K562 (cell line): ENCODE data around the gene BEST2. TPM values are rescaled to one million over a fixed set of nuclear protein-coding genes. Genes with fewer than 3 reads are reported as not detected.

Experiments
- ATAC-seq: fragments of 200-7000 bp; cut with Tn5 transposase; 3 replicates; pipeline ENCODE4 v1.9.1; 2020; ENCODE audit warnings: moderate library complexity
- BruUV-seq: library from RNA; stranded (reverse); fragments of 400-500 nt; replicated peaks from 2 replicates; lab custom pipeline; 2021; lab: Mats Ljungman, UMichigan
- CTCF ChIA-PET: fragments of 300-600 bp; formaldehyde crosslinking; extraction: SDS; loops from one replicate; lab custom pipeline; 2021; ENCODE audit warnings: low intra/inter-chr PET ratio; lab: Yijun Ruan, JAX
- POLR2A ChIA-PET: fragments of 300-600, 350-650 bp; sonication (Branson Sonifier 250); formaldehyde crosslinking; extraction: SDS; loops from one replicate; lab custom pipeline; 2021; ENCODE audit warnings: antibody characterized with exemption, inconsistent platforms; lab: Yijun Ruan, JAX
- DNase-seq, 4 experiments: peaks; one replicate each; pipeline versions ENCODE4 v3.0.0 to v3.0.0-alpha.2; 2011 to 2018; ENCODE audit warnings: low spot score in 3 of 4, mixed read lengths in 3 of 4; ENCODE audit errors: extremely low read depth in 1 of 4
- FAIRE-seq: peaks from 2 replicates; lab custom pipeline; 2011; peaks lifted over from hg19 to GRCh38; lab: Jason Lieb, UNC
- H2AFZ ChIP-seq: 2 replicates; pipeline ENCODE4 v1.6.0; 2011; ENCODE audit warnings: low read depth, low read length, control low read depth, inconsistent platforms
- H3K27ac ChIP-seq: fragments of 200-600 bp; 3 replicates; pipeline ENCODE4 v1.8.0; 2011; ENCODE audit warnings: low read depth, mild to moderate bottlenecking, control low read depth, inconsistent platforms, low read length, moderate library complexity, mixed read lengths; ENCODE audit errors: extremely low read depth
- H3K27me3 ChIP-seq, 2 experiments: fragments of 300-600 bp in 1 of 2; 2 replicates in 1 of 2; 3 replicates in 1 of 2; pipeline versions ENCODE4 v1.6.0 to v1.8.0; 2011; ENCODE audit warnings: inconsistent platforms in 2 of 2, low read length in 2 of 2, mild to moderate bottlenecking in 1 of 2, mixed read lengths in 1 of 2, moderate library complexity in 1 of 2; ENCODE audit not compliant: control insufficient read depth in 2 of 2, insufficient read depth in 2 of 2
- H3K36me3 ChIP-seq: fragments of 300-600 bp; 3 replicates; pipeline ENCODE4 v1.8.0; 2011; ENCODE audit warnings: mild to moderate bottlenecking, low read length, inconsistent platforms; ENCODE audit not compliant: control insufficient read depth, insufficient read depth
- H3K4me1 ChIP-seq, 2 experiments: fragments of 200-600 bp in 1 of 2; replicated peaks in 1 of 2; 2 replicates in 1 of 2; 3 replicates in 1 of 2; pipeline versions ENCODE4 v1.5.1 to v1.8.0; 2011; ENCODE audit warnings: inconsistent platforms in 2 of 2, low read length in 2 of 2, mild to moderate bottlenecking in 1 of 2, mixed read lengths in 1 of 2, moderate library complexity in 1 of 2; ENCODE audit not compliant: control insufficient read depth in 2 of 2, insufficient read depth in 2 of 2
- H3K4me2 ChIP-seq: 2 replicates; pipeline ENCODE4 v1.6.1; 2011; ENCODE audit warnings: low read length, control low read depth, inconsistent platforms, mixed read lengths; ENCODE audit not compliant: insufficient read depth
- H3K4me3 ChIP-seq: fragments of 200-600 bp; sonication (generic), shearing (Covaris generic); 2 replicates; pipeline ENCODE4 v1.5.1; 2016; ENCODE audit warnings: control low read depth, inconsistent platforms
- H3K79me2 ChIP-seq: fragments of 200-600 bp; 3 replicates; pipeline ENCODE4 v1.8.0; 2011; ENCODE audit warnings: low read length, inconsistent platforms; ENCODE audit not compliant: control insufficient read depth, insufficient read depth
- H3K9ac ChIP-seq, 2 experiments: 2 replicates each; pipeline versions ENCODE4 v1.6.0 to v1.6.1; 2011; ENCODE audit warnings: low read depth in 2 of 2, low read length in 2 of 2, control low read depth in 1 of 2, inconsistent platforms in 1 of 2, mild to moderate bottlenecking in 1 of 2, mixed read lengths in 1 of 2; ENCODE audit not compliant: insufficient read depth in 1 of 2
- H3K9me1 ChIP-seq: one replicate; pipeline ENCODE4 v1.6.0; 2011; ENCODE audit warnings: inconsistent platforms, mild to moderate bottlenecking, low read length, moderate library complexity; ENCODE audit not compliant: control insufficient read depth, insufficient read depth
- H3K9me3 ChIP-seq: replicated peaks from 2 replicates; pipeline ENCODE4 v1.5.1; 2011; ENCODE audit warnings: low read depth, low read length, inconsistent platforms; ENCODE audit not compliant: control insufficient read depth, insufficient read depth
- H4K20me1 ChIP-seq: replicated peaks from 2 replicates; pipeline ENCODE4 v1.6.1; 2011; ENCODE audit warnings: low read length, inconsistent platforms, mixed read lengths; ENCODE audit not compliant: control insufficient read depth, insufficient read depth
- CREB3L1 ChIP-seq: fragments of 450-650 bp; IDR thresholded peaks from 2 replicates; pipeline ENCODE4 v1.6.1; 2014; ENCODE audit warnings: low read depth, mild to moderate bottlenecking, moderate library complexity, borderline replicate concordance
- FOXP1 ChIP-seq: sonication (generic); formaldehyde crosslinking; IDR thresholded peaks from 2 replicates; pipeline ENCODE4 v1.8.0; 2022; ENCODE audit warnings: mild to moderate bottlenecking, missing genetic modification reagents
- GATAD2A ChIP-seq: fragments of 450-650 bp; IDR thresholded peaks from 2 replicates; pipeline ENCODE4 v1.6.1; 2017
- HSF4 ChIP-seq: fragments of 250-450 bp; sonication (Bioruptor Pico); IDR thresholded peaks from 2 replicates; pipeline ENCODE4 v2.1.2; 2022; ENCODE audit warnings: mild to moderate bottlenecking, moderate library complexity, borderline replicate concordance
- JUN ChIP-seq, 2 experiments: sonication (generic) in 1 of 2; formaldehyde crosslinking in 1 of 2; IDR thresholded peaks; 2 replicates each; pipeline versions ENCODE4 v1.6.1 to v1.8.0; 2012 to 2022; ENCODE audit warnings: borderline replicate concordance in 2 of 2, mild to moderate bottlenecking in 2 of 2, improper control_type of control experiment in 1 of 2, low read depth in 1 of 2, low read length in 1 of 2, missing genetic modification reagents in 1 of 2
- L3MBTL2 ChIP-seq: fragments of 450-650 bp; IDR thresholded peaks from 2 replicates; pipeline ENCODE4 v1.6.1; 2016; ENCODE audit warnings: mild to moderate bottlenecking, moderate library complexity
- LEF1 ChIP-seq: fragments of 450-650 bp; IDR thresholded peaks from 2 replicates; pipeline ENCODE4 v1.6.1; 2016; ENCODE audit warnings: mild to moderate bottlenecking
- MEF2A ChIP-seq: IDR thresholded peaks from 2 replicates; pipeline ENCODE4 v1.6.1; 2011; ENCODE audit warnings: low read depth, mild to moderate bottlenecking, low read length, moderate library complexity; ENCODE audit not compliant: control insufficient read depth
- MYNN ChIP-seq, 2 experiments: sonication (generic); formaldehyde crosslinking in 1 of 2; IDR thresholded peaks; 2 replicates each; pipeline versions ENCODE4 v1.5.0 to v1.6.1; 2016 to 2020; ENCODE audit warnings: antibody characterized with exemption in 1 of 2, missing genetic modification reagents in 1 of 2
- NR2C1 ChIP-seq, 2 experiments: fragments of 450-650 bp; IDR thresholded peaks; 2 replicates each; pipeline ENCODE4 v1.6.1; 2017; ENCODE audit warnings: mild to moderate bottlenecking in 2 of 2, antibody characterized with exemption in 1 of 2, inconsistent platforms in 1 of 2, missing compliant biosample characterization in 1 of 2, missing genetic modification characterization in 1 of 2
- PKNOX1 ChIP-seq: fragments of 450-650 bp; IDR thresholded peaks from 2 replicates; pipeline ENCODE4 v1.6.1; 2016
- SAFB ChIP-seq: fragments of 200-400 bp; formaldehyde crosslinking; IDR thresholded peaks from 2 replicates; pipeline ENCODE4 v1.6.1; 2017; ENCODE audit warnings: low read depth, low read length, borderline replicate concordance
- SLC30A9 ChIP-seq: fragments of 250-450 bp; sonication (Bioruptor Pico); IDR thresholded peaks from 2 replicates; pipeline ENCODE4 v1.8.0; 2022; ENCODE audit warnings: mild to moderate bottlenecking, moderate library complexity
- SMAD3 ChIP-seq: fragments of 450-650 bp; formaldehyde crosslinking; conservative IDR thresholded peaks from 2 replicates; pipeline ENCODE4 v1.4.0; 2020; ENCODE audit warnings: mild to moderate bottlenecking
- TAF15 ChIP-seq: fragments of 200-400 bp; formaldehyde crosslinking; IDR thresholded peaks from 2 replicates; pipeline ENCODE4 v1.6.1; 2017; ENCODE audit warnings: mild to moderate bottlenecking, low read depth, low read length, moderate library complexity
- TOE1 ChIP-seq, 2 experiments: fragments of 450-650 bp in 1 of 2; sonication (generic) in 1 of 2; formaldehyde crosslinking in 1 of 2; IDR thresholded peaks; 2 replicates each; pipeline versions ENCODE4 v1.7.1 to v1.8.0; 2016 to 2022; ENCODE audit warnings: borderline replicate concordance in 2 of 2, mild to moderate bottlenecking in 2 of 2, antibody characterized with exemption in 1 of 2, inconsistent platforms in 1 of 2, low read depth in 1 of 2, missing genetic modification reagents in 1 of 2, moderate library complexity in 1 of 2
- ZFX ChIP-seq: sonication (generic); formaldehyde crosslinking; IDR thresholded peaks from 2 replicates; pipeline ENCODE4 v1.8.0; 2022; ENCODE audit warnings: mild to moderate bottlenecking, missing genetic modification reagents, moderate library complexity
- ZNF324 ChIP-seq: fragments of 250-450 bp; sonication (Bioruptor Pico); IDR thresholded peaks from 2 replicates; pipeline ENCODE4 v1.4.0; 2020; ENCODE audit warnings: mild to moderate bottlenecking
- ZNF431 ChIP-seq: sonication (generic); formaldehyde crosslinking; IDR thresholded peaks from 2 replicates; pipeline ENCODE4 v1.8.0; 2022; ENCODE audit warnings: mild to moderate bottlenecking, missing genetic modification reagents
- ZNF778 ChIP-seq: fragments of 450-650 bp; formaldehyde crosslinking; IDR thresholded peaks from 2 replicates; pipeline ENCODE4 v1.4.0; 2020; ENCODE audit warnings: mild to moderate bottlenecking, moderate library complexity
- whole genome bisulfite sequencing: fragments of 100-300 bp; shearing (Covaris generic); methylation state at CpG from one replicate; pipeline ENCODE4 v1.1.6; 2016; ENCODE audit warnings: low coverage, mixed read lengths; ENCODE audit not compliant: insufficient coverage; ENCODE audit errors: missing lambda C conversion rate; 5-methylcytosine and 5-hydroxymethylcytosine counted together
- in situ Hi-C: fragments of 300-500 bp; cut with MboI; formaldehyde crosslinking; loops from 4 replicates; pipeline ENCODE4 v1.15.0; 2018; ENCODE audit warnings: inconsistent platforms, mixed read lengths
- intact Hi-C: fragments of 100-400 bp; cut with micrococcal nuclease; formaldehyde crosslinking; loops from 2 replicates; pipeline ENCODE4 v1.14.2; 2022
- polyA plus RNA-seq, 8 experiments: library from polyadenylated mRNA; depleted of rRNA in 4 of 8; stranded (reverse) in 5 of 8; unstranded in 3 of 8; fragments of >200 nt; fragmentation: Nextera tagmentation in 2 of 8; fragmentation: Illumina TruSeq in 1 of 8; extraction: Ambion mirVana in 2 of 8; extraction: Trizol in 1 of 8; gene quantifications; 2 replicates each; pipeline versions ENCODE4 v1.2.1 to v1.2.3, GENCODE V29; 2011 to 2014; ENCODE audit warnings: inconsistent platforms in 1 of 8, missing spikeins in 1 of 8
- total RNA-seq, 7 experiments: library from RNA; depleted of rRNA in 6 of 7; stranded (reverse); fragments of >200 nt in 6 of 7; fragmentation: Illumina TruSeq in 2 of 7; extraction: Trizol in 2 of 7; gene quantifications; 2 replicates each; pipeline versions ENCODE4 v1.2.1 to v1.2.3, GENCODE V29; 2011 to 2021; ENCODE audit warnings: low replicate concordance in 1 of 7

Gene BEST2
- total and polyA plus RNA-seq, 9 of the 15 experiments (the other 6 are each of a cell fraction or from before 2014, with no cell fraction given) = not detected

GRCh38 chr19:12792853-12793289 lies 41.3 kb downstream of the BEST2 start:
- BruUV-seq = no TSS peak
- CTCF ChIA-PET = interaction anchor here (0.7 kb wide), 1 partner anchor 103 kb away, joined by 3 read pairs; no protein-coding TSS in a partner anchor
- TF ChIP-seq SLC30A9 (CRISPR knock-in tag) (no peak), MEF2A (no peak), SAFB (no peak), L3MBTL2 (0 out of 2 replicates have a peak, but pooled peaks have one; percentile 3), ZNF778 (CRISPR knock-in tag) (no peak), PKNOX1 (no peak), TAF15 (peak; percentile 3; the same call in 1 of the 2 replicates), LEF1 (no peak), ZNF431 (CRISPR knock-in tag) (peak; percentile 2; the same call in 1 of the 2 replicates), TOE1 (IDR thresholded peaks at IDR 0.05; ENCODE audit: borderline replicate concordance) (no peak), TOE1 (CRISPR knock-in tag; IDR thresholded peaks at IDR 0.05; ENCODE audit: borderline replicate concordance, low read depth) (no peak), CREB3L1 (0 out of 2 replicates have a peak, but pooled peaks have one; percentile 0), JUN (IDR thresholded peaks at IDR 0.05; ENCODE audit: borderline replicate concordance, low read depth, low read length) (no peak), JUN (CRISPR knock-in tag; IDR thresholded peaks at IDR 0.05; ENCODE audit: borderline replicate concordance) (peak; percentile 71; the same call in 1 of the 2 replicates), GATAD2A (no peak), ZFX (CRISPR knock-in tag) (no peak), FOXP1 (CRISPR knock-in tag) (0 out of 2 replicates have a peak, but pooled peaks have one; percentile 21), HSF4 (CRISPR knock-in tag) (no peak), SMAD3 (CRISPR knock-in tag) (no peak), MYNN (IDR thresholded peaks at IDR 0.05) (0 out of 2 replicates have a peak, but pooled peaks have one; percentile 2), MYNN (CRISPR knock-in tag; IDR thresholded peaks at IDR 0.05) (no peak), NR2C1 (IDR thresholded peaks at IDR 0.05) (peak; percentile 29; the same call in 1 of the 2 replicates), NR2C1 (tag; IDR thresholded peaks at IDR 0.05) (no peak), ZNF324 (no peak)

More at GRCh38 chr19:12792853-12793289, 41.3 kb downstream of the BEST2 start:
- H3K9me1 ChIP-seq = no peaks in the 10 kb centered on the region
- H3K36me3 ChIP-seq = peaks cover 8% of the 10 kb centered on the region; the same call in 2 of the 3 replicates
- no peaks in the 10 kb centered on the region for H3K27me3 ChIP-seq
- peak overlapping the region; percentile 89 for H3K27ac ChIP-seq
- POLR2A ChIA-PET = interaction anchor here (0.6 to 3.6 kb wide), 29 partner anchors 10 to 1426 kb away, joined by 3 to 44 read pairs (median 5); partner anchors contain the start of genes BEST2, DHPS, MAN2B1 and RNASEH2A
- in situ Hi-C loops (no loop called here), intact Hi-C loops (loop anchor here (10.0 kb wide), 1 partner anchor 228 kb away; no protein-coding TSS in a partner anchor)
- no peak for FAIRE-seq
- H3K4me2 ChIP-seq = peak overlapping the region; percentile 96
- H3K4me3 ChIP-seq = peak overlapping the region; percentile 83
- H3K79me2 ChIP-seq = peaks cover 36% of the 10 kb centered on the region
- peak overlapping the region; percentile 89 to 97 for H3K9ac ChIP-seq
- H3K4me1 ChIP-seq = peaks cover 39 to 75% of the 10 kb centered on the region in 2 experiments
- DNase-seq = peak in 1 of 4 experiments; percentile 19
- H3K9me3 ChIP-seq = no peaks in the 10 kb centered on the region
- H2AFZ ChIP-seq = 0 out of 2 replicates have a peak overlapping the region, but pooled peaks have one; percentile 14
- 0% methylated on average over 14 of the region's 22 CpGs for WGBS
- peaks cover 13% of the 10 kb centered on the region; the same call in 1 of the 2 replicates for H4K20me1 ChIP-seq
- no peak for ATAC-seq
